Keratinocyte (primary cell): Measurements from ENCODE around the gene UBL7. TPM values are rescaled to one million over a fixed set of nuclear protein-coding genes. Genes with fewer than 3 reads are reported as not detected.

Experiments used
- DNase-seq: peaks from one replicate; pipeline ENCODE4 v3.0.0-alpha.2; 2011; ENCODE audit warnings: low read depth, missing footprints, low spot score
- FAIRE-seq: peaks from 2 replicates; lab custom pipeline; 2011; peaks lifted over from hg19 to GRCh38; lab: Jason Lieb, UNC
- H2AFZ ChIP-seq: 2 replicates; pipeline ENCODE4 v1.6.0; 2012; ENCODE audit warnings: low read length, control low read depth, inconsistent platforms; ENCODE audit not compliant: control insufficient read depth
- H3K27ac ChIP-seq: 2 replicates; pipeline ENCODE4 v1.5.1; 2011; ENCODE audit warnings: low read length; ENCODE audit not compliant: control insufficient read depth, insufficient read depth
- H3K27me3 ChIP-seq: 3 replicates; pipeline ENCODE4 v1.6.0; 2011; ENCODE audit warnings: low read length; ENCODE audit not compliant: control insufficient read depth, insufficient read depth; ENCODE audit errors: extremely low read depth
- H3K36me3 ChIP-seq, 2 experiments: 2 replicates in 1 of 2; 3 replicates in 1 of 2; pipeline ENCODE4 v1.5.1; 2011; ENCODE audit warnings: low read length in 2 of 2, mild to moderate bottlenecking in 1 of 2; ENCODE audit not compliant: control insufficient read depth in 2 of 2, insufficient read depth in 2 of 2; ENCODE audit errors: extremely low read depth in 1 of 2
- H3K4me1 ChIP-seq: 3 replicates; pipeline ENCODE4 v1.5.1; 2011; ENCODE audit warnings: low read length; ENCODE audit not compliant: control insufficient read depth, insufficient read depth; ENCODE audit errors: extremely low read depth
- H3K4me2 ChIP-seq: 3 replicates; pipeline ENCODE4 v1.6.0; 2011; ENCODE audit warnings: low read depth, low read length; ENCODE audit not compliant: control insufficient read depth, insufficient read depth; ENCODE audit errors: extremely low read depth
- H3K4me3 ChIP-seq, 3 experiments: fragments of 200-600 bp in 1 of 3; sonication (generic) in 1 of 3; 2 replicates in 2 of 3; 3 replicates in 1 of 3; pipeline ENCODE4 v1.5.1; 2011 to 2016; ENCODE audit warnings: low read length in 3 of 3, mild to moderate bottlenecking in 3 of 3, control low read depth in 2 of 3, inconsistent platforms in 1 of 3, low read depth in 1 of 3, mixed read lengths in 1 of 3, mixed run types in 1 of 3, moderate library complexity in 1 of 3; ENCODE audit not compliant: control insufficient read depth in 2 of 3, insufficient read depth in 2 of 3; ENCODE audit errors: extremely low read depth in 1 of 3
- H3K79me2 ChIP-seq: 2 replicates; pipeline ENCODE4 v1.6.0; 2012; ENCODE audit warnings: low read length; ENCODE audit not compliant: control insufficient read depth, insufficient read depth
- H3K9ac ChIP-seq: 3 replicates; pipeline ENCODE4 v1.6.0; 2011; ENCODE audit warnings: low read length; ENCODE audit not compliant: control insufficient read depth, insufficient read depth; ENCODE audit errors: extremely low read depth
- H3K9me1 ChIP-seq: 3 replicates; pipeline ENCODE4 v1.6.0; 2011; ENCODE audit warnings: low read length; ENCODE audit not compliant: control insufficient read depth, insufficient read depth; ENCODE audit errors: extremely low read depth
- H3K9me3 ChIP-seq: 2 replicates; pipeline ENCODE4 v1.5.1; 2012; ENCODE audit warnings: low read depth, low read length; ENCODE audit not compliant: control insufficient read depth
- H4K20me1 ChIP-seq: 3 replicates; pipeline ENCODE4 v1.6.0; 2011; ENCODE audit warnings: low read length; ENCODE audit not compliant: control insufficient read depth, insufficient read depth; ENCODE audit errors: extremely low read depth
- CTCF ChIP-seq, 3 experiments: IDR thresholded peaks in 1 of 3; conservative IDR thresholded peaks in 1 of 3; optimal IDR thresholded peaks in 1 of 3; 2 replicates in 2 of 3; 3 replicates in 1 of 3; pipeline versions ENCODE3 to v1.5.1; 2011; ENCODE audit warnings: low read length in 3 of 3, mild to moderate bottlenecking in 3 of 3, moderate library complexity in 2 of 3, control low read depth in 1 of 3, inconsistent platforms in 1 of 3; ENCODE audit not compliant: insufficient read depth in 2 of 3; ENCODE audit errors: extremely low read depth in 1 of 3
- EZH2 ChIP-seq: IDR thresholded peaks from one replicate; pipeline ENCODE4 v1.6.1; 2012; ENCODE audit warnings: inconsistent platforms, mild to moderate bottlenecking, low read length, moderate library complexity
- dilution Hi-C: fragments of 300-500 bp; cut with MboI; formaldehyde crosslinking; loops from one replicate; pipeline ENCODE4 v1.7.0; 2020; ENCODE audit warnings: low sequenced_read_pairs; ENCODE audit not compliant: extremely low pct_ligation_motif_present
- polyA plus RNA-seq, 5 experiments: library from polyadenylated mRNA; depleted of rRNA in 3 of 5; stranded (reverse) in 3 of 5; stranded (forward) in 1 of 5; unstranded in 1 of 5; fragments of >200 nt; gene quantifications; 1 replicate in 1 of 5; 2 replicates in 3 of 5; 3 replicates in 1 of 5; pipeline versions ENCODE4 v1.2.1 to v1.2.3, GENCODE V29; 2011 to 2012; ENCODE audit warnings: missing spikeins in 2 of 5, low read depth in 1 of 5, low replicate concordance in 1 of 5

UBL7 gene
- polyA plus RNA-seq, 1 donor (not counting 4 experiments of a cell fraction or from before 2014, with no cell fraction given) = 45.8 TPM

DNA sequence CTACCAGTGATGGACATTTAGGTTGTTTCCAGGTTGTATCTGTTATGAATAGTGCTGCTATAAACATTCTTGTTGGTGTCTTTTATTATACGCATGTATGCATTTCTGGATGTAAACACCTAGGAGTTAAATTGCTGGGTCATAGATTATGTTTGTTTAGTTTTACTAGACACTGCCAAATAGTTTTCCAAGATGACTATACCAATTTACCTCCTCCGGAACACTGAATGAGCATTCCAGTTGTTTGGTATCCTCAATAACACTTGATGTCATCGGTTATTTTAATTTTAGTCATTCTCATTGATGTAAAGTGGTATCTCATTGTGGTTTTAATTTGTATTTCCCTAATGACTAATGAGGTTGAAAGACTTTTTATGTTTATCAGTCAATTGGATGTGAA lies 43.5 kb upstream of the UBL7 start:
- no peak overlapping the region for H3K27ac ChIP-seq
- DNase-seq = no peak
- no peak overlapping the region for H3K4me3 ChIP-seq
- no peak overlapping the region for H3K9ac ChIP-seq
- H3K27me3 ChIP-seq = no peaks in the 10 kb centered on the region
- TF ChIP-seq CTCF (optimal IDR thresholded peaks at IDR 0.05 in 1 of 3, IDR thresholded peaks at IDR 0.05 in 1 of 3, conservative IDR thresholded peaks at IDR 0.05 in 1 of 3; ENCODE audit: extremely low read depth in 1 of 3, insufficient read depth in 2 of 3, low read length in 3 of 3) (no peak), EZH2 (no peak)
- dilution Hi-C loops = no loop called here
- no peaks in the 10 kb centered on the region for H3K9me1 ChIP-seq
- no peaks in the 10 kb centered on the region for H3K9me3 ChIP-seq
- H3K4me1 ChIP-seq = no peaks in the 10 kb centered on the region
- H2AFZ ChIP-seq = no peak overlapping the region
- no peak for FAIRE-seq
- H3K79me2 ChIP-seq = no peaks in the 10 kb centered on the region
- no peaks in the 10 kb centered on the region for H4K20me1 ChIP-seq
- peaks cover 0 to under 1% of the 10 kb centered on the region in 2 experiments for H3K36me3 ChIP-seq
- no peak overlapping the region for H3K4me2 ChIP-seq

- H3K4me2 ChIP-seq = no peak overlapping the region
- no peak overlapping the region for H2AFZ ChIP-seq
- H3K79me2 ChIP-seq = no peaks in the 10 kb centered on the region
- no peak overlapping the region for H3K9ac ChIP-seq
- peak in 2 of 3 experiments; percentile 17 to 45 for TF ChIP-seq CTCF (optimal IDR thresholded peaks at IDR 0.05 in 1 of 3, IDR thresholded peaks at IDR 0.05 in 1 of 3, conservative IDR thresholded peaks at IDR 0.05 in 1 of 3; ENCODE audit: extremely low read depth in 1 of 3, insufficient read depth in 2 of 3, low read length in 3 of 3)
- no peak for TF ChIP-seq EZH2
- no peak overlapping the region for H3K4me3 ChIP-seq
- no peaks in the 10 kb centered on the region for H3K27me3 ChIP-seq
- H3K27ac ChIP-seq = no peak overlapping the region
- H3K9me3 ChIP-seq = no peaks in the 10 kb centered on the region
- H4K20me1 ChIP-seq = no peaks in the 10 kb centered on the region
- H3K9me1 ChIP-seq = no peaks in the 10 kb centered on the region
- FAIRE-seq (no peak), DNase-seq (no peak)
- dilution Hi-C loops = no loop called here
- H3K36me3 ChIP-seq = peaks cover 0 to 4% of the 10 kb centered on the region in 2 experiments
- peaks cover 6% of the 10 kb centered on the region for H3K4me1 ChIP-seq
Measured at GRCh38 chr15:74502301-74502700, 41.3 kb upstream of the UBL7 start.
